Spinal cord (tissue), 10 donors: ENCODE measurements around the gene CBFA2T3. TPM values are rescaled to one million over a fixed set of nuclear protein-coding genes. Genes with fewer than 3 reads are reported as not detected.

Source experiments
- DNase-seq, 6 donors: peaks; one replicate each; pipeline versions ENCODE4 v3.0.0 to v3.0.0-alpha.2; 2013 to 2015; ENCODE audit warnings: low spot score in 6 of 6, low read depth in 4 of 6
- H3K27ac ChIP-seq: one replicate; pipeline ENCODE4 v1.5.1; 2013; ENCODE audit warnings: low read depth, low read length, control low read depth
- H3K27me3 ChIP-seq: one replicate; pipeline ENCODE4 v1.6.1; 2013; ENCODE audit warnings: low read length; ENCODE audit not compliant: control insufficient read depth, insufficient read depth
- H3K36me3 ChIP-seq: one replicate; pipeline ENCODE4 v1.6.1; 2013; ENCODE audit warnings: low read length; ENCODE audit not compliant: control insufficient read depth, insufficient read depth
- H3K4me1 ChIP-seq: one replicate; pipeline ENCODE4 v1.6.1; 2013; ENCODE audit warnings: low read length; ENCODE audit not compliant: control insufficient read depth, insufficient read depth
- H3K4me3 ChIP-seq: one replicate; pipeline ENCODE4 v1.5.1; 2013; ENCODE audit warnings: low read depth, low read length, control low read depth
- H3K9me3 ChIP-seq: one replicate; pipeline ENCODE4 v1.6.1; 2013; ENCODE audit warnings: low read length; ENCODE audit not compliant: control insufficient read depth, insufficient read depth
- WGBS: methylation state at CpG from one replicate; pipeline ENCODE4 v1.1.5; 2013; ENCODE audit warnings: missing lambda C conversion rate; ENCODE audit not compliant: insufficient coverage; 5-methylcytosine and 5-hydroxymethylcytosine counted together
- polyA plus RNA-seq, 2 donors: library from polyadenylated mRNA; unstranded; fragments of 120-200 nt; gene quantifications; one replicate each; pipeline ENCODE4 v1.2.1, GENCODE V29; 2013; ENCODE audit not compliant: insufficient read length in 2 of 2
- total RNA-seq, 2 donors: library from RNA; depleted of rRNA in 1 of 2; stranded (reverse); fragments of 120-200 nt in 1 of 2; fragments of >200 nt in 1 of 2; gene quantifications; one replicate each; pipeline versions ENCODE4 v1.2.3 to v1.2.4, GENCODE V29; 2013 to 2014
- donor health status: healthy.

The CBFA2T3 gene
- total and polyA plus RNA-seq, 4 donors, result 1.2 to 19.5 (median 11.0) TPM

DNA sequence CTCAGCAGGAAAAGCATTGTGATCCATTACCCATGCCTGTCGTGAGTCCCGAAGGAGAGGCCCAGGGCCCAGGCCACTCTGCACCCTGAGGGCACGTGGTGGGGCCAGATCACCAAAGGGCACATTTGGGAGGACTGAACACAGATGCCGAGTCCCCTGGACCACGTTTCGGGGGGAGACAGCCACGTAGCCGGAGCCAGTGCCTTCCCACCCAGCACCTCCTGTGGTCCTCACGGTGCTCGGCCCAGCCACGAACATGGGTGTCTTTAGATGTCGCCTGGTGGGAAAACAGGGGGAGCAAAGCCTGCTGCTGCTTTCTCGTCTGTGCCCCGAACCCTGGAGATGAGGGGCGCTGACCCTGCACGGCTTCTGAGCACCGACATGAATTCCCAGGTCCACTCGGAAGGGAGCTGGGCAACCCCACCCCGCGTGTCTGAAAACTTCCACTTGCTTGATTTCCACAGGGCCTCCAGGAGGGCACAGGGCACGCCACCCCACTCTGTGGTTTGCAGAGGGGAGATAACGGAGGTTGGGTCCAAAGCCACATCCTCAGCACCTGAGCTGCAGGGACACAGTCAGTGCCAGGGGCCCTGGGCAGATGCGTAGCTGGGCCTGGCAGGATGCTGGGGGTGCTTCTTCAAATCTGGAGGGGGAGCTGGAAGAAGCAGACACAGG is 14.4 kb downstream of the CBFA2T3 start:
- Histone ChIP-seq H3K9me3 (no peaks in the 10 kb centered on the region), H3K4me3 (no peak overlapping the region), H3K27me3 (no peaks in the 10 kb centered on the region), H3K4me1 (peaks cover 6% of the 10 kb centered on the region), H3K36me3 (peaks cover 3% of the 10 kb centered on the region), H3K27ac (no peak overlapping the region)
- no peak for DNase-seq
- WGBS, result 93% methylated on average over 20 of the region's 23 CpGs

DNA sequence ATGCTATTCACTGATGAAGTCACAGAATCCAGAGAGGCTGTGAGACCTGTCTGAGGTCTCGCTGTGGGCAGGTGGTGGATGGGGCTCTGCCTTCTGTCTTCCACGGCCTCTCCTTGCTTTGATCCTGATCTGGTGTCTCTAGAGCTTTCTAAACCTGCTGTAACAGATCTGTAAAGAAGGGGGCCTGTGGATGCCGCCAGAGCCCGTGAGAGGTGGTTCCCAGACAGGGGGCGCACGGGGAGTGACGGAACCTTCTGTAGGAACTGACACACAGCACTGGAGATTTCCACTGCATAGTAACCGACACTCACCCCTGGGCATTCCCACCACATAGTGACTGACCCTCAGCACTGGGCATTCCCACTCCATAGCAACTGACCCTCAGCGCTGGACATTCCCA is 16.0 kb downstream of the CBFA2T3 start:
- no peak overlapping the region for H3K27ac ChIP-seq
- H3K27me3 ChIP-seq, result no peaks in the 10 kb centered on the region
- H3K4me3 ChIP-seq, result no peak overlapping the region
- no peak for DNase-seq
- peaks cover 3% of the 10 kb centered on the region for H3K4me1 ChIP-seq
- H3K9me3 ChIP-seq, result no peaks in the 10 kb centered on the region
- H3K36me3 ChIP-seq, result peaks cover 3% of the 10 kb centered on the region
- 92% methylated on average over 8 of the region's 9 CpGs for WGBS

DNA sequence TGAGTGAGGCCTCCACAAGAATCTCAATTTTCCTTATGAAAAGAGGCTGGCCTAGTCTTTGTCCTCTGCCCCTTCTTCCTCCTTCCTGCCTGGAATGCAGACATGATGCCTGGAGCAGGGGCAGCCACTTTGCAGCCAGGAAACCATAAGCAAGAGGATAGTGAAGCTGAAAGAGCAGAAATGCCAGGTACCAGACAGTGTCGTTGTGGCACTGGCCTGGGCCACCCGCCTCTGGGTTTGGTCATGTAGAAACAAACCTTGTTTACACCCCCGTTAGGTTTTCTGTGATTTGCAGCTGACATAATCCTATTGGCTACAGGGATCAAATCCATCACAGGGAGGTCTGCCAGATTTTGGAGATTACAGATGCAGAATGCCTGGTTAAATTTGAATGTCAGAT is 16.5 kb downstream of the CBFA2T3 start:
- H3K27me3 ChIP-seq, result no peaks in the 10 kb centered on the region
- H3K27ac ChIP-seq, result no peak overlapping the region
- H3K36me3 ChIP-seq, result peaks cover 3% of the 10 kb centered on the region
- no peaks in the 10 kb centered on the region for H3K9me3 ChIP-seq
- 95% methylated on average over 2 of the region's 3 CpGs for WGBS
- no peak for DNase-seq
- peaks cover 3% of the 10 kb centered on the region for H3K4me1 ChIP-seq
- no peak overlapping the region for H3K4me3 ChIP-seq

DNA sequence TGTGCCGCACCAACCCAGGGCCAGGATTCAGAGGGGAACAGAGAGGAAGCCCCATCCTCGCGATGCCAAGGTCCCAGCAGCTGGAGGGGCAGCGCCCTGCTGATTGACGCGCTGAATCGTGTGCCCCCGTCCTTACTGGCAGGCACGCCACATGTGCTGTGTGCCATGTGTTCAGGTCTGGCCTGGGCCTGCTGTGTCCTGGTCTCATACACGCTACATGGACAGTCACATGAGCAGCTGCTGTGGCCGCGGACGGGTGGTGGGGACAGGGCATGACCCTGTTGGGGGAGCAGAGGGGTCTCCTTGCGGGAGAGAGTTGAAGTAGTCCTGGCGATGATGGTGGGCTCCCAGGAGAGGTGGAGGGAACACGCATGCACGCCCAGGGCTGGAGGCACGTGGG is 18.0 kb downstream of the CBFA2T3 start:
- no peaks in the 10 kb centered on the region for H3K4me1 ChIP-seq
- no peak for DNase-seq
- no peaks in the 10 kb centered on the region for H3K9me3 ChIP-seq
- H3K4me3 ChIP-seq, result no peak overlapping the region
- no peaks in the 10 kb centered on the region for H3K27me3 ChIP-seq
- H3K27ac ChIP-seq, result no peak overlapping the region
- 90% methylated on average over 18 of the region's 18 CpGs for WGBS
- peaks cover 3% of the 10 kb centered on the region for H3K36me3 ChIP-seq

DNA sequence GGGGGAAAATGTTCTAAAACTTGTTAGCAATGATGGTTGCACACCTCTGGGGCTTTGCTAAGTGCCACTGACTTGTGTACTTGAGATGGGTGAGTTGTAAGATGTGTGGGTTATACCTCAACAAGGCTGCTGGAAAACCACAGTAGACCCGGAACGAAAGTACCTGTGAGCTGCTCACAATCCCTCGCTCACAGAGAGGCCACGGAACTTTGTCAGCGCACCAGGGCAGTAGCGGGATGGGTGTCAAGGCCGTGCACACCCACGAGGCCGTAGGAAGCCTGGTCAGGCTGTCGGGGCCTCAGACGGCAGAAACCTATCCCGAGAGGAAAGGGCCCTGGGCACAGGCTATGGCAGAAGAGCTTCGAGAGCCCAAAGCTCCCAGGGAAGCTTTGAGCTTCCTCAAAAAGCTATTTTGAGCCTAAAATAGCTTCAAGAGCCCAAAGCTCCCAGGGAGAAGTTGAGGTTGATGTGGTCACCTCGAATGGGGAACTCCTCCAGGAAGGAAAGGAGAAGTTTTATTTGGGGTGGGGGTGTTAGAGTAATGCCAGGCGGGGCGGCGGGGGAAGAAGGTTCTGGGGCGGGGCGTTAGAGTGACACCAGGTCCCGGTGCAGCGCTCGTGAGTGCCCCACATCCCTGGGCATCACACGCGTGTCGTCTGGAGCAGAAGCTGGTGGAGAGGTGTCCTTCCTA is 19.0 kb downstream of the CBFA2T3 start:
- Histone ChIP-seq H3K27me3 (no peaks in the 10 kb centered on the region), H3K4me3 (no peak overlapping the region), H3K27ac (no peak overlapping the region), H3K4me1 (no peaks in the 10 kb centered on the region), H3K36me3 (peaks cover 3% of the 10 kb centered on the region), H3K9me3 (no peaks in the 10 kb centered on the region)
- 89% methylated on average over 25 of the region's 25 CpGs for WGBS
- no peak for DNase-seq

DNA sequence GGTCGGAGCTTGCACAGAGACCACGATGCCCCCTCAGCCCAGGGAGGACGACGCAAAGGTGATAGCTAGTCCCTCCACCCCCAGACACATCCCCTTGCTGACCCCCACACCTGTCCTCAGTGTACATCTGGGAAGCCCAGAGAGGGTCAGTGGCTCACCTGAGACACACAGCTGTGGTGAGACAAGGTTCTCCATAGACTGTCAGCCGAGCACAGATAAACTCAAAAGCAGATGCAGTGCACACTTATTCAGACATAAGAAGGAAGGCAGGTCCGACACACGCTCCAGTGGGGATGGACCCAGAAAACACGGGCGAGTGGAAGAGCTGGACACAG is 19.6 kb downstream of the CBFA2T3 start:
- 91% methylated on average over 9 of the region's 9 CpGs for WGBS
- DNase-seq, result no peak
- Histone ChIP-seq H3K4me1 (no peaks in the 10 kb centered on the region), H3K9me3 (no peaks in the 10 kb centered on the region), H3K27ac (no peak overlapping the region), H3K4me3 (no peak overlapping the region), H3K36me3 (peaks cover 3% of the 10 kb centered on the region), H3K27me3 (no peaks in the 10 kb centered on the region)

DNA sequence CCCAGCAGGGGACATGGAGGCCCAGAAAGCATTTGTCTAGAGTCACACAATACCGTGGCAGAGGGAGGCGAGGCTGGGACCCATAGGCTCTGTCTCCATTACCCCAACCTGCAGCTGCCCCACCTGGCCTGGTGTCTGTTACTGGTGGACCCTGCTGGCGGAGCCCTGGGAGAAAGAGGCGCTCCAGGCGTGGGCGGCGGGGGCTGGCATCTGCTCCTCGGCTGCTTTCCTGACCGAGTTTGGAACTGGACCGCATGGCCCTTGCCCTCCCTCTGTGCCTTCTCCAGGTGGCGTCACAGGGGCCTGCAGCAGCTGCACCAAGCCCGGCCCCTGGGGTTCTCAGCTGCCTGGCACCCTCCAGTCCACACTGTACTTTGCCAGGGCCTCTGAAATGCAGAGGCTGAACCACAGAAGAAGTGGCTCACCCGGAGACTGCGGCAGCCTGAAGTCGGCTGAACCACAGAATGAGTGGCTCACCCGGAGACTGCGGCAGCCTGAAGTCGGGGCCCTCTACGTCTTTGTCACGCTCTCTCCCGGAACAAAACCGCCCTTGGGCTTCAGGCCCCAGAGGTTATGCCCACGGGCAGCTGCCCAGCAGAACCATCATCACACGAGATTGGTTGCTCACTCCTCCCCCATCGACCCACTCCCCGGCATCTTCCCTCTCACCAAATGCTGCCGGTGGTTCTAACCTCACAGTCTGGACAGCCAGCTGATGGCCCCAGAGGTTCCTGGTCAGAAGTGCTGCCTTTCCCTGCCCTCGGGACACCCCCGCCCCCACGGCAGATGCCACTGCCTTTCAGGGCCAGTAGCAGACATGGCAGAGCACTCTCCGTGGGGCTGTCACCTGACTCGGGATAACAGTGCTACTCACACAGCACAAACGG is 20.2 kb downstream of the CBFA2T3 start:
- Histone ChIP-seq H3K27me3 (no peaks in the 10 kb centered on the region), H3K36me3 (peaks cover 3% of the 10 kb centered on the region), H3K9me3 (no peaks in the 10 kb centered on the region), H3K27ac (no peak overlapping the region), H3K4me3 (no peak overlapping the region), H3K4me1 (peaks cover 4% of the 10 kb centered on the region)
- no peak for DNase-seq
- WGBS, result 78% methylated on average over 28 of the region's 33 CpGs

DNA sequence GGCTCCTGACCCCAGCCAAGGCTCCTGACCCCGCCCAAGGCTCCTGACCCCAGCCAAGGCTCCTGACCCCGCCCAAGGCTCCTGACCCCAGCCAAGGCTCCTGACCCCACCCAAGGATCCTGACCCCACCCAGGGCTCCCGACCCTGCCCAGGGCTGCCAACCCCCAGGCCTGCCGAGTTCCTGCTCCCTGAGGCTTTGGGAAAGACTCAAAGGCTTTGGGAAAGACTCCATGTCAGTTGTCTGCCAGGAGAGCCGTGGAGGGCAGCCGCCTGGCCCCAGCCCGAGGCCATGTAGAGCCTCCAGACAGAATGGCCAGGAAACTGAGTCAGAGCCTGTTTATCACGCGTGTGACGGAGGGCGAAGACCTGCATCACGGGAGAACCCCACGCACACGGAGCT is 21.1 kb downstream of the CBFA2T3 start:
- Histone ChIP-seq H3K36me3 (peaks cover 3% of the 10 kb centered on the region), H3K9me3 (no peaks in the 10 kb centered on the region), H3K27ac (no peak overlapping the region), H3K4me1 (peaks cover 4% of the 10 kb centered on the region), H3K27me3 (no peaks in the 10 kb centered on the region), H3K4me3 (no peak overlapping the region)
- 92% methylated on average over 14 of the region's 14 CpGs for WGBS
- no peak for DNase-seq

DNA sequence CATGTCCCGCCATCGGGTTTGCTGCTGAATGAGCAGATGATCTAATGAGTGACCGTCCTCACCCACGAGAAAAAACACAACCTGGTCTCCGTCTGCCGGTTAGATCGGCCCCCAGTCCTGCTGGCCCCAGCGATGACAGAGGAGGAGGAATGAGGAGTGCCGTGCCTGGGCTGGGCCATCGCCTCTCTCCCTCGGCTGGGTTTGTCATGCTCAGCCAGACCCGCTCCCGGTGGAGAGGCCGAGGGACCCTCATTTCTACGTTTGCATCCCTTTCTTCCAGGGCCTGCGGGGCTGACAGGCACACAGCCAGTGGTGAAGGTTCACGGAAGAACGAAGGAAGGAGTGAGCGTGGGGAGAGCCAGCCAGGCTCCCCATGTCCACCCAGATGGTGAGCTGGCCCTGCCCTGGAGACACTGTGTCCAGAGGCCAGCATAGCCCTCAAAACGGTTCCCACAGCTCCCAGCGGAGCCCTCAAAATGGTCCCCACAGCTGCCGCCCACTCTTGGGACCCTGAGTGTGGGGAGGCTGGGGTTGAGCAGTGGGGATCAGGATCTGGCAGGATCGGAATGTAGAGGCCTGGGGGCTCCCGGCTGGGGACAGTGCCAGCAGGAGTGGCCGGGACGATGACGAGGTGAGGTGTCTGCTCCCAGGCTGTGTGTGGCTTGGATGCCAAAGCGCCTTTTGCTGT is 23.9 kb downstream of the CBFA2T3 start:
- H3K27me3 ChIP-seq, result no peaks in the 10 kb centered on the region
- no peak overlapping the region for H3K27ac ChIP-seq
- H3K9me3 ChIP-seq, result no peaks in the 10 kb centered on the region
- peaks cover 8% of the 10 kb centered on the region for H3K4me1 ChIP-seq
- DNase-seq, result no peak
- H3K36me3 ChIP-seq, result no peaks in the 10 kb centered on the region
- 62% methylated on average over 27 of the region's 28 CpGs for WGBS
- H3K4me3 ChIP-seq, result no peak overlapping the region
